Subcutaneous abdominal adipose tissue (tissue), 5 donors: ENCODE data around the gene GOLGA6C.
"Not testable (repeated sequence)": the region's sequence is repeated elsewhere in the genome, so short reads cannot be mapped to it uniquely, and the experiment has no call there.

Experiments used
- H3K27ac ChIP-seq: one replicate; pipeline ENCODE4 v1.7.0; 2013; ENCODE audit warnings: low read depth, mild to moderate bottlenecking, inconsistent platforms, low read length, moderate library complexity
- H3K27me3 ChIP-seq, 5 donors: one replicate each; pipeline ENCODE4 v1.7.0; 2013; ENCODE audit warnings: low read length in 5 of 5, inconsistent platforms in 1 of 5; ENCODE audit not compliant: control insufficient read depth in 5 of 5, insufficient read depth in 4 of 5
- H3K36me3 ChIP-seq, 5 donors: one replicate each; pipeline ENCODE4 v1.7.0; 2013; ENCODE audit warnings: low read length in 5 of 5; ENCODE audit not compliant: control insufficient read depth in 5 of 5, insufficient read depth in 5 of 5
- H3K4me1 ChIP-seq, 5 donors: one replicate each; pipeline ENCODE4 v1.7.0; 2013; ENCODE audit warnings: low read length in 5 of 5, mild to moderate bottlenecking in 3 of 5, moderate library complexity in 1 of 5; ENCODE audit not compliant: control insufficient read depth in 5 of 5, insufficient read depth in 5 of 5
- H3K4me3 ChIP-seq, 5 donors: one replicate each; pipeline ENCODE4 v1.7.0; 2013; ENCODE audit warnings: low read length in 5 of 5, low read depth in 1 of 5
- H3K9ac ChIP-seq, 5 donors: one replicate each; pipeline ENCODE4 v1.7.0; 2013; ENCODE audit warnings: low read length in 5 of 5, mild to moderate bottlenecking in 4 of 5, moderate library complexity in 3 of 5
- H3K9me3 ChIP-seq, 5 donors: one replicate each; pipeline ENCODE4 v1.7.0; 2013; ENCODE audit warnings: low read length in 5 of 5; ENCODE audit not compliant: control insufficient read depth in 5 of 5
- donor health status: healthy.
- donor health status: healthy.
- donor health status: healthy.
- donor health status: healthy.
- donor health status: healthy.

GOLGA6C gene

GRCh38 chr15:75293660-75294059 is 35.5 kb downstream of the GOLGA6C start:
- not testable (repeated sequence) for H3K9me3 ChIP-seq, H3K4me1 ChIP-seq, H3K27me3 ChIP-seq, H3K36me3 ChIP-seq, H3K27ac ChIP-seq, H3K4me3 ChIP-seq, H3K9ac ChIP-seq

GRCh38 chr15:75298541-75299310 is 40.6 kb downstream of the GOLGA6C start:
- H3K36me3 ChIP-seq, H3K4me1 ChIP-seq, H3K27me3 ChIP-seq, H3K4me3 ChIP-seq, H3K27ac ChIP-seq, H3K9me3 ChIP-seq, H3K9ac ChIP-seq: not testable (repeated sequence)

- H3K4me3 ChIP-seq, H3K9me3 ChIP-seq, H3K27ac ChIP-seq, H3K4me1 ChIP-seq, H3K27me3 ChIP-seq, H3K36me3 ChIP-seq, H3K9ac ChIP-seq: not testable (repeated sequence)
Measured at GRCh38 chr15:75299311-75299688, 41.2 kb downstream of the GOLGA6C start.

GRCh38 chr15:75300026-75300425 is 41.9 kb downstream of the GOLGA6C start:
- not testable (repeated sequence) for H3K27me3 ChIP-seq, H3K4me1 ChIP-seq, H3K4me3 ChIP-seq, H3K9me3 ChIP-seq, H3K36me3 ChIP-seq, H3K9ac ChIP-seq, H3K27ac ChIP-seq

GRCh38 chr15:75302318-75302717 is 44.2 kb downstream of the GOLGA6C start:
- H3K4me3 ChIP-seq: no peak overlapping the region
- no peaks in the 10 kb centered on the region for H3K9me3 ChIP-seq
- H3K4me1 ChIP-seq: no peaks in the 10 kb centered on the region
- H3K36me3 ChIP-seq: no peaks in the 10 kb centered on the region
- H3K27me3 ChIP-seq: peaks cover 0 to 10% (median 0%) of the 10 kb centered on the region in 5 donors
- no peak overlapping the region for H3K27ac ChIP-seq
- no peak overlapping the region for H3K9ac ChIP-seq

- not testable (repeated sequence) for H3K4me3 ChIP-seq, H3K4me1 ChIP-seq
Measured at GRCh38 chr15:75302753-75303152, 44.6 kb downstream of the GOLGA6C start.

GRCh38 chr15:75306188-75306587 is 48.1 kb downstream of the GOLGA6C start:
- H3K27me3 ChIP-seq: peaks cover 4 to 17% (median 8%) of the 10 kb centered on the region in 5 donors
- H3K27ac ChIP-seq: no peak overlapping the region
- H3K9ac ChIP-seq: no peak overlapping the region
- H3K4me1 ChIP-seq: peaks cover 0 to 3% (median 0%) of the 10 kb centered on the region in 5 donors
- no peaks in the 10 kb centered on the region for H3K36me3 ChIP-seq
- H3K9me3 ChIP-seq: no peaks in the 10 kb centered on the region
- no peak overlapping the region for H3K4me3 ChIP-seq

More at GRCh38 chr15:75302753-75303152, 44.6 kb downstream of the GOLGA6C start:
- not testable (repeated sequence) for H3K27ac ChIP-seq, H3K9me3 ChIP-seq, H3K36me3 ChIP-seq, H3K9ac ChIP-seq
- H3K27me3 ChIP-seq: peaks cover 0 to 10% (median 3%) of the 10 kb centered on the region in 5 donors

- Histone ChIP-seq H3K9ac (no peak overlapping the region), H3K4me1 (peaks cover 0 to 3% (median 0%) of the 10 kb centered on the region in 5 donors), H3K36me3 (no peaks in the 10 kb centered on the region), H3K4me3 (no peak overlapping the region), H3K9me3 (no peaks in the 10 kb centered on the region), H3K27ac (no peak overlapping the region), H3K27me3 (peaks cover 4 to 17% (median 8%) of the 10 kb centered on the region in 5 donors)
Measured at GRCh38 chr15:75307778-75308390, 49.8 kb downstream of the GOLGA6C start.

- Histone ChIP-seq H3K27ac (no peak overlapping the region), H3K4me3 (no peak overlapping the region), H3K4me1 (peaks cover 0 to 3% (median 0%) of the 10 kb centered on the region in 5 donors), H3K27me3 (peaks cover 4 to 14% (median 6%) of the 10 kb centered on the region in 5 donors), H3K9me3 (no peaks in the 10 kb centered on the region), H3K9ac (no peak overlapping the region), H3K36me3 (no peaks in the 10 kb centered on the region)
Measured at GRCh38 chr15:75309711-75310110, 51.6 kb downstream of the GOLGA6C start.

- not testable (repeated sequence) for H3K9ac ChIP-seq
Measured at GRCh38 chr15:75312548-75312947, 54.4 kb downstream of the GOLGA6C start.

More at GRCh38 chr15:75312548-75312947, 54.4 kb downstream of the GOLGA6C start:
- H3K9me3 ChIP-seq, H3K27ac ChIP-seq, H3K27me3 ChIP-seq, H3K36me3 ChIP-seq, H3K4me1 ChIP-seq, H3K4me3 ChIP-seq: not testable (repeated sequence)
